Lower lobe of right lung (tissue), 2 donors: ENCODE measurements around the gene PRDM12. TPM values are rescaled to one million over a fixed set of nuclear protein-coding genes. Genes with fewer than 3 reads are reported as not detected.

Source experiments
- ATAC-seq, 2 donors: fragments of 200-7000 bp; cut with Tn5 transposase; one replicate each; pipeline ENCODE4 v1.9.1; 2020 to 2022; ENCODE audit warnings: mild to moderate bottlenecking in 2 of 2, moderate library complexity in 2 of 2
- DNase-seq: peaks from one replicate; pipeline ENCODE4 v3.0.0-alpha.2; 2020
- H3K27ac ChIP-seq: fragments of 200-600 bp; one replicate; pipeline ENCODE4 v1.8.0; 2022
- H3K27me3 ChIP-seq: fragments of 200-600 bp; one replicate; pipeline ENCODE4 v1.8.0; 2022; ENCODE audit warnings: low read depth
- H3K36me3 ChIP-seq: fragments of 200-600 bp; one replicate; pipeline ENCODE4 v1.8.0; 2022; ENCODE audit warnings: mild to moderate bottlenecking
- H3K4me1 ChIP-seq: fragments of 200-600 bp; one replicate; pipeline ENCODE4 v1.8.0; 2022
- H3K4me3 ChIP-seq: fragments of 200-600 bp; one replicate; pipeline ENCODE4 v1.8.0; 2022; ENCODE audit warnings: mild to moderate bottlenecking
- H3K9me3 ChIP-seq: fragments of 200-600 bp; one replicate; pipeline ENCODE4 v1.8.0; 2022
- CTCF ChIP-seq: fragments of 200-600 bp; IDR thresholded peaks from one replicate; pipeline ENCODE4 v1.8.0; 2022; ENCODE audit warnings: antibody characterized with exemption, mild to moderate bottlenecking
- intact Hi-C: fragments of 100-400 bp; cut with DNase I; formaldehyde crosslinking; loops from one replicate; pipeline ENCODE4 v1.11.0; 2022
- total RNA-seq: library from RNA; stranded (reverse); fragmentation: NEBNext Ultra II Directional; extraction: Animal tissue kit (Norgen Biotek cat#: 25700); gene quantifications from one replicate; pipeline ENCODE4 v1.2.1, GENCODE V29; 2021
- donor health status: DM: no; HTN: yes; CAD: no; lungs with severe emphysema.

Gene PRDM12
- total RNA-seq, 1 donor from 2014 or later: not detected

GRCh38 chr9:130631331-130632080 is 32.9 kb upstream of the PRDM12 start:
- ATAC-seq: no peak

GRCh38 chr9:130632081-130632710 is 32.2 kb upstream of the PRDM12 start:
- Histone ChIP-seq H3K4me1 (no peaks in the 10 kb centered on the region), H3K27ac (no peak overlapping the region), H3K9me3 (no peaks in the 10 kb centered on the region), H3K36me3 (peaks cover 98% of the 10 kb centered on the region), H3K27me3 (no peaks in the 10 kb centered on the region), H3K4me3 (no peak overlapping the region)
- intact Hi-C loops: no loop called here
- ATAC-seq: no peak
- TF ChIP-seq CTCF: no peak
- no peak for DNase-seq

More at GRCh38 chr9:130631331-130632080, 32.9 kb upstream of the PRDM12 start:
- Histone ChIP-seq H3K4me3 (no peak overlapping the region), H3K27me3 (no peaks in the 10 kb centered on the region), H3K4me1 (no peaks in the 10 kb centered on the region), H3K36me3 (peaks cover 98% of the 10 kb centered on the region), H3K27ac (no peak overlapping the region), H3K9me3 (no peaks in the 10 kb centered on the region)
- intact Hi-C loops: no loop called here
- no peak for DNase-seq
- TF ChIP-seq CTCF: no peak

- ATAC-seq (no peak), DNase-seq (no peak)
- Histone ChIP-seq H3K36me3 (peaks cover 95% of the 10 kb centered on the region), H3K27ac (no peak overlapping the region), H3K4me1 (no peaks in the 10 kb centered on the region), H3K9me3 (no peaks in the 10 kb centered on the region), H3K4me3 (no peak overlapping the region), H3K27me3 (no peaks in the 10 kb centered on the region)
- no peak for TF ChIP-seq CTCF
- intact Hi-C loops: no loop called here
Measured at GRCh38 chr9:130632841-130633240, 31.6 kb upstream of the PRDM12 start.

GRCh38 chr9:130633336-130634190 is 30.8 kb upstream of the PRDM12 start:
- intact Hi-C loops: no loop called here
- H3K27ac ChIP-seq: no peak overlapping the region
- DNase-seq: no peak
- ATAC-seq: no peak
- H3K4me3 ChIP-seq: no peak overlapping the region
- H3K27me3 ChIP-seq: no peaks in the 10 kb centered on the region
- TF ChIP-seq CTCF: no peak
- no peaks in the 10 kb centered on the region for H3K9me3 ChIP-seq
- H3K36me3 ChIP-seq: peaks cover 95% of the 10 kb centered on the region
- no peaks in the 10 kb centered on the region for H3K4me1 ChIP-seq

- intact Hi-C loops: no loop called here
- peaks cover 92% of the 10 kb centered on the region for H3K36me3 ChIP-seq
Measured at GRCh38 chr9:130634191-130634768, 30.1 kb upstream of the PRDM12 start.

More at GRCh38 chr9:130634191-130634768, 30.1 kb upstream of the PRDM12 start:
- no peaks in the 10 kb centered on the region for H3K4me1 ChIP-seq
- ATAC-seq: no peak
- H3K27me3 ChIP-seq: no peaks in the 10 kb centered on the region
- no peak overlapping the region for H3K4me3 ChIP-seq
- no peak for TF ChIP-seq CTCF
- DNase-seq: no peak
- no peaks in the 10 kb centered on the region for H3K9me3 ChIP-seq
- no peak overlapping the region for H3K27ac ChIP-seq
